ENCODE results near the gene PLEKHA1. TPM values are rescaled to one million over a fixed set of nuclear protein-coding genes. Genes with fewer than 3 reads are reported as not detected.

PLEKHA1 gene
- total RNA-seq (2022; extraction: Qiagen RNA extraction; ENCODE audit: low read depth), result 17.3 to 26.3 TPM (median 21.3 TPM) in 5 replicates

DNA sequence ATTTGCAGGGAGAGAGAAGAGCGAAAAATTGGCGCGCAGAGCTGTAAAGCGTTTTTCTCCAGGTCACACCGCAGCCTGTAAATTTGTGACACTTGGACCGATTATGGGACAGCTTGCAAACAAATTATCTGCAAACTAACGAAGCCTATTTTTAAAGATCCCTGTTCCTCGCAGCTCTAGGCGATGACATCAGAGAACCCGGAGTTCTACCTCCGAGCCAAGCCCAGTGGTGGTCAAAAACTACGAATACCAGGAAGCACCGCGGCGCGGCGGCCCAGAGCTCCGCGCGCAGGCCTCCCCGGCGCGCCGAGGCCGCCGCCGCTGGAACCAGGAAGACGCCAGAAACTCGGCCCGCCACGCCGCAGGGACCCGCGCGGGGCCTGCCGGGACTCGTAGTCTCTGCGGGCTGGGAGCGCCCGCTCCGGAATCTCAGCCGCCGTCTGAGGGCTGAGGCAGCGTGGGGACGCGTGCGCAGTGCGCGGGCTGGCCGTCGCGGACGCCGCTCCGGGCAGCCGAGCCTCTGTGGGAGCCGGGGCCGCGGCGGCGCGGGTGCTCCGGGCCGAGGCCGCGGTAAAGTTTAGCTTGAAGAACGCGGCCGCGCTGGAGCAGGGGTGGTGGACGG, at the start of gene PLEKHA1:
Gene PLEKHA1, plus strand, starts transcription at position 472 of the 622 bp plus-strand sequence. CDS start 18,493 bp downstream, outside the sequence.

DNA sequence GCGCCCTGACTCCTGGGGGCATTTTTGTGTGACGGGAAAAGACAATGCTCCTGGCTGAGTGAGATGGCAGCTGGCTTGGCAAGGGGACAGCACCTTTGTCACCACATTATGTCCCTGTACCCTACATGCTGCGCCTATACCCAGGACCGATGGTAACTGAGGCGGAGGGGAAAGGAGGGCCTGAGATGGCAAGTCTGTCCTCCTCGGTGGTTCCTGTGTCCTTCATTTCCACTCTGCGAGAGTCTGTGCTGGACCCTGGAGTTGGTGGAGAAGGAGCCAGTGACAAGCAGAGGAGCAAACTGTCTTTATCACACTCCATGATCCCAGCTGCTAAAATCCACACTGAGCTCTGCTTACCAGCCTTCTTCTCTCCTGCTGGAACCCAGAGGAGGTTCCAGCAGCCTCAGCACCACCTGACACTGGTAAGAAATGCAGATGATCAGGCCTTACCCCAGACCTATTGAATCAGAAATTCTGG, 80.1 kb downstream of the PLEKHA1 start, which contains the start of gene ARMS2:
Gene ARMS2, plus strand, starts transcription at position 51 of the 478 bp plus-strand sequence. Its CDS starts 75 bp downstream, at position 126.

DNA sequence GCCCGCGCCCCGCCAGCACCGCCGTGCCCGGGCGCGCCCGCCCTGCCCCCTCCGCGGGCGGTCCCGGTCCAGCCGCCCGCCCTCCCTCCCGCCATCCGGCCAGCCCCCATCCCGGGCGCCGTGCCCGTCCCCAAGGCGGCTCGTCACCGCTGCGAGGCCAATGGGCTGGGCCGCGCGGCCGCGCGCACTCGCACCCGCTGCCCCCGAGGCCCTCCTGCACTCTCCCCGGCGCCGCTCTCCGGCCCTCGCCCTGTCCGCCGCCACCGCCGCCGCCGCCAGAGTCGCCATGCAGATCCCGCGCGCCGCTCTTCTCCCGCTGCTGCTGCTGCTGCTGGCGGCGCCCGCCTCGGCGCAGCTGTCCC, 86.8 kb downstream of the PLEKHA1 start, which contains the start of gene HTRA1:
Gene HTRA1, plus strand, starts transcription at position 187 of the 362 bp plus-strand sequence. Its CDS starts 100 bp downstream, at position 287.

Other genes with a start within 250 kb of the PLEKHA1 start
- 0.48 to 1.7 TPM (median 0.81 TPM) in 5 replicates for gene BTBD16, start 103.4 kb upstream of the PLEKHA1 start, total RNA-seq (2022; extraction: Qiagen RNA extraction; ENCODE audit: low read depth)
- gene ARMS2, start 79.9 kb downstream of the PLEKHA1 start, total RNA-seq (2022; extraction: Qiagen RNA extraction; ENCODE audit: low read depth), result not detected in 5 replicates
- gene HTRA1, start 86.8 kb downstream of the PLEKHA1 start, total RNA-seq (2022; extraction: Qiagen RNA extraction; ENCODE audit: low read depth), result 51.9 to 68.9 TPM (median 57.0 TPM) in 5 replicates
- 0.18 to 0.23 TPM (median 0.19 TPM) in 5 replicates for gene DMBT1, start 186.0 kb downstream of the PLEKHA1 start, total RNA-seq (2022; extraction: Qiagen RNA extraction; ENCODE audit: low read depth)